Coronary artery (tissue), 2 donors: ENCODE data around the gene MBNL2.

Source experiments
- DNase-seq: peaks from one replicate; pipeline ENCODE4 v3.0.0-alpha.2; 2017; ENCODE audit warnings: low spot score
- H3K27ac ChIP-seq, 2 donors: fragments of 200-600 bp; sonication (generic); one replicate each; pipeline ENCODE4 v1.5.1; 2016 to 2019
- H3K4me3 ChIP-seq: fragments of 200-600 bp; sonication (generic); 2 replicates; pipeline ENCODE4 v1.5.1; 2016; ENCODE audit warnings: mild to moderate bottlenecking, moderate library complexity
- CTCF ChIP-seq: fragments of 200-600 bp; sonication (generic); IDR thresholded peaks from one replicate; pipeline ENCODE4 v1.5.1; 2019; ENCODE audit warnings: antibody characterized with exemption

The MBNL2 gene

GRCh38 chr13:97185751-97186150, 36.4 kb upstream of the MBNL2 start:
- TF ChIP-seq CTCF, result no peak
- no peak for DNase-seq
- Histone ChIP-seq H3K27ac (no peak overlapping the region), H3K4me3 (no peak overlapping the region)

DNA sequence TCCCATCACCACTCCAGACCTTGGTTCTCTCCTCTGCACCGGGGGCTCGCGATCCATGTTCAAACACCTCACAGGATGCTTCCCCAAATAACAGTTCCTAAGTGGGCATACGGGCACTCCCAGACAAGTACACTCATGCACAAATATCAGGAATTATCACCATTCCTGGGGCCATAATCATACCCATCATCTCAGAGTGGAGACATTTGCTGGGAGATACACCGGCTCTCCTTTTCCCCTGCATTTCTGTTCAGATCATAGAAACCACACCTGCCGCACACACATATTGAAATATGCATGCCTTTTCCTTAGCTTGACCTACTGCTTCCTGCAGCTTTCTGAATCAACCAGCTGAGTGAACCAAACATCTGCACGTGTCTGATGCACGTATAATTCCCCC, 33.9 kb upstream of the MBNL2 start:
- H3K4me3 ChIP-seq, result no peak overlapping the region
- TF ChIP-seq CTCF, result no peak

DNA sequence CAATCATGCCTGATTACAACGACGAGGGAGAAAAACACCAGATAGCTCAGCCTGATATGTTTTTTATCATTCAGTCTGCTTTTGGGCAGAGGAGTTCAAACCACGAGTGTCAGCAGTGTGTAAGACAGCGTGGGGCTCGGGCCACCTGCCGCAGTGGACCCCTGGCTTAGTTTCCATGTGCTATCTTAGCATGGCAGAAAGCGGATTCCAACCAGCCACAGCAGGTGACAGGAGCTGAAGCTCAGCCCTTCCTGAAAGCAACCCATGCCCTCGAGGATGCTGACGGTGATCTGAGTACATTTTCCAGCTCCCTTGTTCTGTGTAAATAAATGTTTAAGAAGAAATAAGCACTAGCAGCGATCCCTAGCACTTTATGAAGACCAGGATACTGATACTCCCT, 32.2 kb upstream of the MBNL2 start:
- no peak for DNase-seq
- TF ChIP-seq CTCF, result no peak
- Histone ChIP-seq H3K4me3 (no peak overlapping the region), H3K27ac (no peak overlapping the region)

More for the DNA sequence above, 33.9 kb upstream of the MBNL2 start:
- no peak overlapping the region for H3K27ac ChIP-seq
- DNase-seq, result no peak

DNA sequence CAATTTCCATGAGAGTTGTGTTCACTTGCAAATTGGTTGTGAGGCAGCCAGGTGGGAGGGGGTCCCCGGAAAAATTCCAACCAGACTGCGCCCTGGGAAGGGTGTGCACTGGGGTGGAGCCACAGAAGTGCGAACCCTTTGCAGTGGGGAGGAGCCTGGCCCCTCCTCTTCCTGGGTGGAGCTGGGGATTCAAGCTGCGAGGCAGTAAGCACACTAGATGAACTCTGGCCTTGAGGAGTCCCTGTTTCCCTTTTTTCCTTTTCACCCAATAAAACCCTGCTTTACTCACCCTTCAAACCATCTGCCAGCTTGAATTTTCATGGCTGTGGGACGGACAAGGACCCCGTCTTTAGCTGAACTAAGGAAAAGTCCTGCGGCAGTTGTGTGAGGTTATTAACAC, 31.0 kb upstream of the MBNL2 start:
- Histone ChIP-seq H3K27ac (no peak overlapping the region), H3K4me3 (no peak overlapping the region)
- TF ChIP-seq CTCF, result no peak
- DNase-seq, result no peak

- Histone ChIP-seq H3K27ac (no peak overlapping the region), H3K4me3 (no peak overlapping the region)
- no peak for TF ChIP-seq CTCF
- DNase-seq, result no peak
Measured at GRCh38 chr13:97191615-97192014, 30.5 kb upstream of the MBNL2 start.

DNA sequence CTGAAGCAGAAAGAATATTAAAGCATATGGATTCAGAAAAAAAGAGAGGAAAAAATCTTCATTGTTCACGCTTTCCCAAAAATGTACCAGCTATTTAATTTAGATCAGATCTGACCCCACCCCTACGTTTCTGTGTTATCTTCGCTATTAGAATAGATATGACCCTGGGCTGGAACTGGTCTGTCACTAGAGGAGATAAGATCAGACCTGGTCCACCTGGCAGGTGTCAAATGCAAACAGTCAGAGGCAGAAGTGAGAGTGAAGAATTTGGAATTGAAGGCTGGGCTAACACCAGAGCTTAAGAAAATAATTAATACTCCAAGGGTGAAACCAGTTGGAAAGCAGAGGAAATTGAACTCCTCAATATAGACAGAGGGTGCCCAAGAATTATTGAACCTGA, 30.0 kb upstream of the MBNL2 start:
- H3K27ac ChIP-seq, result no peak overlapping the region
- TF ChIP-seq CTCF, result no peak
- no peak for DNase-seq
- H3K4me3 ChIP-seq, result no peak overlapping the region

DNA sequence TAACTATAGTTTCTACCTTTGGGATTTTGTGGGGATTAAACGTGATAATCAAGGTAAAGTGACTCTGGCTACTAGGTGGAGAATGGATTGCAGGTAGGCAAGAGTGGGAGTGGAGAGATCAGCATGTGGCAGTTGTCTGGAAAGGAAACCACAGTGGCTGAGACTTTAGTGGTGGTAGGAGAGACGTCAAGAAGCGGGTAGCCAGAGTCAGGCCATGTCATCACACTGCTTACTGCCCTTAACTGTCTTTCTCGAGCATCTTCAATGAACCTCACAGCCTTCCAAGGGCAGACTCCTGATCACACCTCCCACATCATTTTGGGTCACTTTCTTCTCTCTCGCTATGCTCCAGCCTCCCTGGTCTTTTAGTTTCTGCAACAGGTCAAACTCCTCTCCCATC, 28.6 kb upstream of the MBNL2 start:
- H3K27ac ChIP-seq, result no peak overlapping the region
- DNase-seq, result no peak
- no peak for TF ChIP-seq CTCF

More for the DNA sequence above, 28.6 kb upstream of the MBNL2 start:
- no peak overlapping the region for H3K4me3 ChIP-seq
